ENCODE measurements around the gene LACTBL1. TPM values are rescaled to one million over a fixed set of nuclear protein-coding genes. Genes with fewer than 3 reads are reported as not detected.

Gene LACTBL1
- total RNA-seq, 1 donor = not detected

GRCh38 chr1:22914156-22914555 is 58.5 kb downstream of the LACTBL1 start:
- no peaks in the 10 kb centered on the region for H3K79me2 ChIP-seq (ENCODE audit: insufficient read depth, low read length)
- DNase-seq (ENCODE audit: insufficient read length, low spot score, missing footprints) = no peak
- no peaks in the 10 kb centered on the region for H3K9me3 ChIP-seq (ENCODE audit: low read depth, low read length)
- H3K36me3 ChIP-seq (ENCODE audit: insufficient read depth, low read length) = no peaks in the 10 kb centered on the region
- H3K4me2 ChIP-seq (ENCODE audit: insufficient read depth, low read length) = no peak overlapping the region
- no peaks in the 10 kb centered on the region for H3K4me1 ChIP-seq (ENCODE audit: insufficient read depth, low read length)
- TF ChIP-seq CTCF (IDR thresholded peaks at IDR 0.05; ENCODE audit: extremely low read depth, low read depth, low read length) = no peak
- H4K20me1 ChIP-seq (ENCODE audit: insufficient read depth, low read length) = no peaks in the 10 kb centered on the region
- H3K27ac ChIP-seq (ENCODE audit: low read depth, low read length) = no peak overlapping the region
- H3K4me3 ChIP-seq (ENCODE audit: insufficient read depth, low read length) = no peak overlapping the region
- no peak overlapping the region for H2AFZ ChIP-seq (ENCODE audit: low read length)
- no peaks in the 10 kb centered on the region for H3K27me3 ChIP-seq (ENCODE audit: insufficient read depth, low read length)

- H3K4me2 ChIP-seq (ENCODE audit: insufficient read depth, low read length) = no peak overlapping the region
- H3K36me3 ChIP-seq (ENCODE audit: insufficient read depth, low read length) = no peaks in the 10 kb centered on the region
- DNase-seq (ENCODE audit: insufficient read length, low spot score, missing footprints) = no peak
- no peaks in the 10 kb centered on the region for H3K4me1 ChIP-seq (ENCODE audit: insufficient read depth, low read length)
- no peaks in the 10 kb centered on the region for H3K27me3 ChIP-seq (ENCODE audit: insufficient read depth, low read length)
- H3K27ac ChIP-seq (ENCODE audit: low read depth, low read length) = no peak overlapping the region
- no peak overlapping the region for H3K4me3 ChIP-seq (ENCODE audit: insufficient read depth, low read length)
- H3K9me3 ChIP-seq (ENCODE audit: low read depth, low read length) = no peaks in the 10 kb centered on the region
- H2AFZ ChIP-seq (ENCODE audit: low read length) = no peak overlapping the region
- no peaks in the 10 kb centered on the region for H3K79me2 ChIP-seq (ENCODE audit: insufficient read depth, low read length)
- H4K20me1 ChIP-seq (ENCODE audit: insufficient read depth, low read length) = no peaks in the 10 kb centered on the region
- no peak for TF ChIP-seq CTCF (IDR thresholded peaks at IDR 0.05; ENCODE audit: extremely low read depth, low read depth, low read length)
These were observed 59.1 kb downstream of the LACTBL1 start for GRCh38 chr1:22913421-22914141.

GRCh38 chr1:22912311-22912710 is 60.4 kb downstream of the LACTBL1 start:
- TF ChIP-seq CTCF (IDR thresholded peaks at IDR 0.05; ENCODE audit: extremely low read depth, low read depth, low read length) = no peak
- DNase-seq (ENCODE audit: insufficient read length, low spot score, missing footprints) = no peak
- Histone ChIP-seq H4K20me1 (ENCODE audit: insufficient read depth, low read length) (no peaks in the 10 kb centered on the region), H3K4me1 (ENCODE audit: insufficient read depth, low read length) (no peaks in the 10 kb centered on the region), H3K4me2 (ENCODE audit: insufficient read depth, low read length) (no peak overlapping the region), H3K36me3 (ENCODE audit: insufficient read depth, low read length) (no peaks in the 10 kb centered on the region), H3K4me3 (ENCODE audit: insufficient read depth, low read length) (no peak overlapping the region), H3K27ac (ENCODE audit: low read depth, low read length) (no peak overlapping the region), H3K79me2 (ENCODE audit: insufficient read depth, low read length) (no peaks in the 10 kb centered on the region), H2AFZ (ENCODE audit: low read length) (no peak overlapping the region), H3K27me3 (ENCODE audit: insufficient read depth, low read length) (no peaks in the 10 kb centered on the region), H3K9me3 (ENCODE audit: low read depth, low read length) (no peaks in the 10 kb centered on the region)

GRCh38 chr1:22910986-22911651 is 61.5 kb downstream of the LACTBL1 start:
- no peaks in the 10 kb centered on the region for H3K79me2 ChIP-seq (ENCODE audit: insufficient read depth, low read length)
- H2AFZ ChIP-seq (ENCODE audit: low read length) = no peak overlapping the region
- no peak overlapping the region for H3K4me3 ChIP-seq (ENCODE audit: insufficient read depth, low read length)
- no peaks in the 10 kb centered on the region for H3K4me1 ChIP-seq (ENCODE audit: insufficient read depth, low read length)
- no peak overlapping the region for H3K27ac ChIP-seq (ENCODE audit: low read depth, low read length)
- no peak for DNase-seq (ENCODE audit: insufficient read length, low spot score, missing footprints)
- H3K27me3 ChIP-seq (ENCODE audit: insufficient read depth, low read length) = no peaks in the 10 kb centered on the region
- no peak overlapping the region for H3K4me2 ChIP-seq (ENCODE audit: insufficient read depth, low read length)
- no peaks in the 10 kb centered on the region for H3K9me3 ChIP-seq (ENCODE audit: low read depth, low read length)
- TF ChIP-seq CTCF (IDR thresholded peaks at IDR 0.05; ENCODE audit: extremely low read depth, low read depth, low read length) = no peak
- H4K20me1 ChIP-seq (ENCODE audit: insufficient read depth, low read length) = no peaks in the 10 kb centered on the region
- H3K36me3 ChIP-seq (ENCODE audit: insufficient read depth, low read length) = no peaks in the 10 kb centered on the region

Data from osteoblast (primary cell).